Kidney epithelial cell (primary cell): Measurements from ENCODE around the gene KCNQ5. TPM values are rescaled to one million over a fixed set of nuclear protein-coding genes. Genes with fewer than 3 reads are reported as not detected.

Experiments used
- DNase-seq: peaks from one replicate; pipeline ENCODE4 v3.0.0-alpha.2; 2010; ENCODE audit warnings: low read depth
- H3K27me3 ChIP-seq: 2 replicates; pipeline ENCODE4 v1.6.0; 2011; ENCODE audit warnings: low read length; ENCODE audit not compliant: control insufficient read depth, insufficient read depth
- H3K36me3 ChIP-seq: 2 replicates; pipeline ENCODE4 v1.5.1; 2011; ENCODE audit warnings: low read length; ENCODE audit not compliant: control insufficient read depth, insufficient read depth
- H3K4me3 ChIP-seq: 2 replicates; pipeline ENCODE4 v1.5.1; 2011; ENCODE audit warnings: low read depth, mild to moderate bottlenecking, control low read depth, low read length
- CTCF ChIP-seq: IDR thresholded peaks from 2 replicates; pipeline ENCODE4 v1.5.1; 2011; ENCODE audit warnings: mild to moderate bottlenecking, moderate library complexity, low read length, control low read depth, inconsistent platforms; ENCODE audit not compliant: insufficient read depth, poor library complexity, severe bottlenecking
- total RNA-seq: library from RNA; depleted of rRNA; stranded (reverse); fragments of >200 nt; gene quantifications from 2 replicates; pipeline ENCODE4 v1.2.3, GENCODE V29; 2015

KCNQ5 gene
- total RNA-seq, 1 donor from 2014 or later, result 1.9 TPM

- H3K4me3 ChIP-seq, result no peak overlapping the region
- no peak for TF ChIP-seq CTCF
- DNase-seq, result no peak
- no peaks in the 10 kb centered on the region for H3K27me3 ChIP-seq
- no peaks in the 10 kb centered on the region for H3K36me3 ChIP-seq
Measured at GRCh38 chr6:73169633-73170032, 547.8 kb downstream of the KCNQ5 start.

DNA sequence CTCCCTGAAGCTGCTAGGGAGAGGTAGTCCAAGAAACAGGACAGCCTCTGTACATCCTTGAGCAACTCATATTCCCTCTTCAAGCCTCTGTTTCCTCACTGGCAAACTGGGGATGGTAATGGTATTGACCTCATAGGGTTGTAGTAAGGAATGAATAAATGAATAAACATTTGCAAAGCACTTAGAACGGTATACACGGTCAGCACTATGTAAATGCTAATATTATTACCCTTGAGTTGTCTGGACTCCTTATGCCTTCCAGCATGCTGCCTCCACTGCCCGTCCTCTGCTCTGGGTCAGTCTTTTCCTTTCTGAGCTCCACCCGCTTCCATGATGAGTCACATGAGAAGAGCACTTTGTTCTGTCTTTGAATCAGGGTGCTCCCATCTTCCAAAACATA, 552.8 kb downstream of the KCNQ5 start:
- Histone ChIP-seq H3K4me3 (no peak overlapping the region), H3K36me3 (no peaks in the 10 kb centered on the region), H3K27me3 (no peaks in the 10 kb centered on the region)
- no peak for TF ChIP-seq CTCF
- no peak for DNase-seq

DNA sequence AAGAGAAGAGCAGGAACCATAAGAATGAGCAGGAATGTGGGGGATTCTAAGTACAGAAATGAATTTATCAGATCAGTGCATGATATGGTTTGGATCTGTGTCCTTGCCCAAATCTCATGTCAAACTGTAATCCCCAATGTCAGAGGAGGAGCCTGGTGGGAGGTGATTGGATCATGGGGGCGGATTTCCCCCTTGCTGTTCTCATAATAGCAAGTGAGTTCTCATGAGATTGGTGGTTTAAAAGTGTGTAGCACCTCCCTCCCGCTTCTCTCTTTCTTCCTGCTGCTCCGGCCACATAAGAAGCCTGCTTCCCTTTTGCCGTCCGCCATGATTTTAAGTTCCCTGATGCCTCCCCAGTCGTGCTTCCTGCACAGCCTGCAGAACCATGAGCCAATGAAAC, 554.2 kb downstream of the KCNQ5 start:
- no peak for DNase-seq
- Histone ChIP-seq H3K4me3 (no peak overlapping the region), H3K36me3 (no peaks in the 10 kb centered on the region), H3K27me3 (no peaks in the 10 kb centered on the region)
- TF ChIP-seq CTCF, result no peak

- Histone ChIP-seq H3K4me3 (no peak overlapping the region), H3K27me3 (no peaks in the 10 kb centered on the region), H3K36me3 (no peaks in the 10 kb centered on the region)
- no peak for TF ChIP-seq CTCF
- DNase-seq, result no peak
Measured at GRCh38 chr6:73177221-73177944, 555.5 kb downstream of the KCNQ5 start.

- no peaks in the 10 kb centered on the region for H3K27me3 ChIP-seq
- no peaks in the 10 kb centered on the region for H3K36me3 ChIP-seq
- no peak for DNase-seq
- TF ChIP-seq CTCF, result no peak
- H3K4me3 ChIP-seq, result no peak overlapping the region
Measured at GRCh38 chr6:73180076-73180738, 558.3 kb downstream of the KCNQ5 start.
